ENCODE data around the gene NIPAL1. TPM values are rescaled to one million over a fixed set of nuclear protein-coding genes. Genes with fewer than 3 reads are reported as not detected.
"Not testable (repeated sequence)": the region's sequence is repeated elsewhere in the genome, so short reads cannot be mapped to it uniquely, and the experiment has no call there.

The NIPAL1 gene
- total RNA-seq = under 0.01 and 0.20 TPM in 2 replicates

GRCh38 chr4:48016141-48017107 lies at the start of gene NIPAL1, which contains the start of gene CNGA1:
TSS of gene NIPAL1 (plus strand) at chr4:48016772. CDS start at chr4:48016840, 68 bp downstream.
TSS of gene CNGA1 (minus strand) at chr4:48016681. CDS start at chr4:47952689, 63,992 bp downstream.
- DNase-seq (ENCODE audit: low read depth in 2 of 2) = peak; percentile 32 to 35

DNA sequence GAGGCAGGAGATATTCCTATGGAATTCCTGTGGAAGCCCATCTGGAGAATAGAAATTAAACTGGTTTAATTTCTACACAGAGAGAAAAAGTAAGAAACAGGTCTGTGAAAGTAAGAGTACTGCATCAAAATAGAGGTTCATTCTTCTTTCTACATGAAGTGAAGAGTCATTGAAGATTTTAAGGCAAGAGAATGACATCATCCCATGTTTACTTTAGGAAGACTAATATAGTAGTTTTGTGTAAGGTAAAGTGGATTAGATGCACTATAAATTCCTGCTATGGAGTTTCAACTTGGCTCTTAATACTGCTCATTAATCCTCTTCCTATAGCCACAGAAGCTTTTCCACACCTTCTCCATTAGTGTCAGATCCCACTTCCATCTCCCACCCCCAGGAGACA lies 47.7 kb upstream of the NIPAL1 start:
- DNase-seq (ENCODE audit: low read depth in 2 of 2) = no peak

DNA sequence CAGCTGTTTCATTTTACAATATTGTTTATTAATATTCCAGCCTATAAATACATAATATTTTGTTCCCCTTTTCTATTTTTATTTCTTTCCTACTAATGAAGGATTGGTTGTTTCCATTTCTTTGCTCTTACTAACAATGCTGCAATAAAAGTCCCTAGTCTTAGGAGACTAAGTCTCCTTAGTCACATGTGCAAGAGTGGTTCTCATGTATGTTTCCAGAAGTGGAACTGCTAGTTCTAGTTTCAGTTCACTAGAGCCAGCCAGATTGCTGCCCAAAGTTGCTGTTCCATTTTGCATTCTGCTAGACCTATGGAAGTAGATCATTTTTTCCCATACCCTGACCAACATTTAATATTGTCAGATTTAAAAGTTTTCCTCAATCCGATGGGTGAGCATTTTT lies 44.4 kb upstream of the NIPAL1 start:
- no peak for DNase-seq (ENCODE audit: low read depth in 2 of 2)

GRCh38 chr4:47972721-47973120 lies 43.9 kb upstream of the NIPAL1 start:
- DNase-seq (ENCODE audit: low read depth in 2 of 2) = no peak

DNA sequence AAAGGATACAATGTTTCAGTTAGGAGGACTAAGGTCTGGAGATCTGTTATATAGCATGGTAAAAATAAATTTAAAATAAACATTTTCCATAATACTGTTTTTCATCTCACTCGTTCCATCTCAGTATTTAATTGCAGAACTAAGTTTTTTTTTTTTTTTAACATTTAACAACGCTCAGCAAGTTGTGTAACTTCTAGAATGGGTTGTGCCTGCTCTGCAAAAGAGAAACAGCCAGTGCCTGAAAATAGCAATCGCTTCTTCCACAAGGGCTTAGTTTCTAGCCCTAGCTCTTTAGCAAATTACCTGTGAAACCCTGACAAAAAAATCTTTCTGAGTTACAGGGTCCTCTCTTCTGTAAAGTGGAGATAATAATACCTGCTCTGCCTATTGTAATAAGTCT lies 42.0 kb upstream of the NIPAL1 start:
- DNase-seq (ENCODE audit: low read depth in 2 of 2) = no peak

DNA sequence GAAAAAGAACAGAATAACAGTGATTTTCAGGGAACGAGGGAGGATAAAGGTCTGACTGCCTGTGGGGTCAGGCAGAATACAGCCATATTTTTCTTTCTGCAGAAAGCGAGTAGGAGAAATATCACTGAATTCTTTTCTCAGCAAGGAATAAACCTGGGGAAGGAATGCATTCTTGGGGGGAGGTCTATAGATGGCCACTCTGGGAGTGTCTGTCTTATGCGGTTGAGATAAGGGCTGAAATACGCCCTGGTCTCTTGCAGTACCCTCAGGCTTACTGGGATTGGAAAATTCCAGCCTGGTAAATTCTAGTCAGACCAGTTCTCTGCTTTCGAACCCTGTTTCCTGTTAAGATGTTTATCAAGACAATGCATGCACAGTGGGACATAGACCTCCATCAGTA lies 26.4 kb upstream of the NIPAL1 start:
- no peak for DNase-seq (ENCODE audit: low read depth in 2 of 2)

GRCh38 chr4:47992475-47992874 lies 24.1 kb upstream of the NIPAL1 start:
- DNase-seq (ENCODE audit: low read depth in 2 of 2) = not testable (repeated sequence)

GRCh38 chr4:47996021-47996420 lies 20.6 kb upstream of the NIPAL1 start:
- no peak for DNase-seq (ENCODE audit: low read depth in 2 of 2)

GRCh38 chr4:48002267-48002666 lies 14.3 kb upstream of the NIPAL1 start:
- DNase-seq (ENCODE audit: low read depth in 2 of 2) = no peak

GRCh38 chr4:48003568-48003967 lies 13.0 kb upstream of the NIPAL1 start:
- peak; percentile 23 to 41 for DNase-seq (ENCODE audit: low read depth in 2 of 2)

GRCh38 chr4:48005781-48006180 lies 10.8 kb upstream of the NIPAL1 start:
- DNase-seq (ENCODE audit: low read depth in 2 of 2) = no peak

- no peak for DNase-seq (ENCODE audit: low read depth in 2 of 2)
Measured at GRCh38 chr4:48008021-48008596, 8.5 kb upstream of the NIPAL1 start.

- DNase-seq (ENCODE audit: low read depth in 2 of 2) = not testable (repeated sequence)
Measured at GRCh38 chr4:48010906-48011305, 5.7 kb upstream of the NIPAL1 start.

DNA sequence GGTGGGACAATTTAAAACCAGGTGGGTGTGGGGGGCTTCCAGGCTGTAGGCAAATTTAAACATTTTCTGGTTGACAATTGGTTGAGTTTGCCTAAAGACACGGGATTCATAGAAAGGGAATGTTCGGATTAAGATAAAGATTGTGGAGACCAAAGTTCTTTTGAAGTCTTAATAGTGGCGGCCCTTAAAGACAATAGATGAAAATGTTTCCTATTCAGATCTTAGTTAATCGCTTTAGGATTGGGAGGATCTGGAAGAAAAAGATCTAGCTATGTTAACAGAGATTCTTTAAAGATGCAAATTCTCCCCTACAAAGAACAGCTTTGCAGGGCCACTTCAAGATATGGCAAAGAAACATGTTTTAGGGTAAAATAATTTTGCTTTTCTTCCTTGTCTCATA lies 4.8 kb upstream of the NIPAL1 start:
- no peak for DNase-seq (ENCODE audit: low read depth in 2 of 2)

- DNase-seq (ENCODE audit: low read depth in 2 of 2) = peak in 1 of 2 donors; percentile 18
Measured at GRCh38 chr4:48012824-48013223, 3.7 kb upstream of the NIPAL1 start.

DNA sequence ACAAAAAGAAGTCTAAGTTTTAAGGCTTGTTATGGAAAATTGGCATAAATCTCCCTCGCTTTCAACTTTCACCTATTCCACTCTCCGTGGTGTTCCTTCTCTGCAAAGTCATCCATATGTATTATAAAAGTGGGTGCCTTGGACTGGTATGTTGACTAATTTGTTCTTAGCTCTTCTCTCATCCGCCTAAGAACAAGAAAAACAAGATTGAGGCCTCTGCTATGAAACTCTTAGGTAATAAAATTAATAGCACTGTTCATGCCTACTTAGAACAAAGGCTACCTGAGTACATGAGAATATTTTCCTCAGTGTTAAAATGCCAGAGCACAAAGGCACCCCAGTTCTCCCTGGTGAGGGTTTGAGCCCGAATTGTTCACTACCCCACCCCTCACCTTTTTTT lies 1.4 kb upstream of the NIPAL1 start:
- DNase-seq (ENCODE audit: low read depth in 2 of 2) = no peak

- no peak for DNase-seq (ENCODE audit: low read depth in 2 of 2)
Measured at GRCh38 chr4:48015678-48016077, 894 bp upstream of the NIPAL1 start.

DNA sequence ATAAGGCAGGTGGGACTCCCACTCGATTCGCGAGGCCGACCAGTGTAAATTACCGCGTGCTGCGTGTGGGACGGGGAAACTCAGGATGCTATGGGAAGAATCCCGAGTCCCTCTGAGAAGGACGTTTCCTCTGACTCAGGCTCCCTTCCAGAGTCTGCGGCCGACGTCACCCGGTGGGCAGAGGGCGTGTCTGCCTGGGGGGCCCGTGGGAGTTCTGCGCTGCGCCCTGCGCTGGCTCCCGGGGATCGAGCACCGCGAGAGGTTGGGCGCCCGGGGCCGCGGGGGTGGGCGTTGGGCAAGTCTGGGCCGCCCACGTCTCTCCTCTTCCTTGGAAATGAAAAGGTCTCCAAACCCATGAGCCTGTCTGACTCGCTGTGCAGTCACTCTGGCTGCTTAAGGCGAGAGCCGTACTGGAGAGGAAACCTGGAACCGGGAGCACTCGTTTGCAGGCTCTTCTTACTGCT lies 568 bp downstream of the NIPAL1 start:
- peak in 1 of 2 donors; percentile 52 for DNase-seq (ENCODE audit: low read depth in 2 of 2)

- DNase-seq (ENCODE audit: low read depth in 2 of 2) = no peak
Measured at GRCh38 chr4:48018112-48018511, 1.5 kb downstream of the NIPAL1 start.

DNA sequence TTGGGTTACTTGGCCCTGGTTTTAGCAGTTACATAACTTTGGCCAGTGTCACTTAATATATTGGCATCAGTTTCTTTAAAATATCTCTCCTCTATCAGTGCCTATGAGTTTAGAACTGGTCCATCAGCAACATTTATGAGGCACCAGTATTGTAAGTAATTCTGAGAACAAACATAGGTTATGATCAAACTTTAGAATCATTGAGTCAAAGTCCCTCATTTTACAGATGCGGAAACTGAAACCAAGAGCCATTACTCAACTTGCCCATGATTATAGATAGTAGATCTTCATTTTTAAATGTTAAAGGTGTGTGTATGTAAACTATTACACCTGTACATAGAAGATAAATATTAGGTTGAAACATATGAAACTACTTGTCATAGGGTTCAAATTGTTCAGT lies 4.5 kb downstream of the NIPAL1 start:
- DNase-seq (ENCODE audit: low read depth in 2 of 2) = no peak

GRCh38 chr4:48022192-48022799 lies 5.7 kb downstream of the NIPAL1 start:
- DNase-seq (ENCODE audit: low read depth in 2 of 2) = no peak

- no peak for DNase-seq (ENCODE audit: low read depth in 2 of 2)
Measured at GRCh38 chr4:48024522-48024921, 8.0 kb downstream of the NIPAL1 start.
